ENCODE data around the gene VAV2. TPM values are rescaled to one million over a fixed set of nuclear protein-coding genes. Genes with fewer than 3 reads are reported as not detected.

VAV2 gene
- total and polyA plus RNA-seq, 7 donors, result 3.8 to 23.3 (median 7.2) TPM

GRCh38 chr9:133731876-133732638, 260.1 kb downstream of the VAV2 start:
- no peaks in the 10 kb centered on the region for H3K9me3 ChIP-seq
- 75 to 82% methylated on average over 30 of the region's 30 CpGs for WGBS, 2 donors
- H3K4me3 ChIP-seq, result no peak overlapping the region
- peaks cover 0 to under 1% (median 0%) of the 10 kb centered on the region in 4 donors for H3K4me1 ChIP-seq
- no peaks in the 10 kb centered on the region for H3K36me3 ChIP-seq
- intact Hi-C loops (cut with DNase I), result loop anchor here (10.0 kb wide), 1 partner anchor 317 kb away; the partner anchor contains the start of gene REXO4
- DNase-seq, result peak; percentile 51
- no peaks in the 10 kb centered on the region for H3K27me3 ChIP-seq
- H3K27ac ChIP-seq, result no peak overlapping the region
- no peak for TF ChIP-seq POLR2AphosphoS5 (IDR thresholded peaks at IDR 0.05)
- TF ChIP-seq EP300 (IDR thresholded peaks at IDR 0.05), result no peak

- no peaks in the 10 kb centered on the region for H3K36me3 ChIP-seq
- no peak overlapping the region for H3K27ac ChIP-seq
- 86 to 92% methylated on average over 27 of the region's 27 CpGs for WGBS, 2 donors
- H3K4me3 ChIP-seq, result no peak overlapping the region
- intact Hi-C loops (cut with DNase I), result loop anchor here (10.0 kb wide), 1 partner anchor 316 kb away; the partner anchor contains the start of gene REXO4
- no peaks in the 10 kb centered on the region for H3K9me3 ChIP-seq
- no peaks in the 10 kb centered on the region for H3K27me3 ChIP-seq
- DNase-seq, result peak; percentile 42
- no peak for TF ChIP-seq CTCF (IDR thresholded peaks at IDR 0.05)
- TF ChIP-seq POLR2A (IDR thresholded peaks at IDR 0.05), result no peak
- TF ChIP-seq EP300 (IDR thresholded peaks at IDR 0.05), result no peak
- TF ChIP-seq POLR2AphosphoS5 (IDR thresholded peaks at IDR 0.05), result no peak
- H3K4me1 ChIP-seq, result no peaks in the 10 kb centered on the region
These were observed 261.0 kb downstream of the VAV2 start for GRCh38 chr9:133730994-133731715.

- intact Hi-C loops (cut with DNase I), result loop anchor here (10.0 kb wide), 1 partner anchor 315 kb away; the partner anchor contains the start of gene REXO4
- DNase-seq, result peak; percentile 57
- H3K4me1 ChIP-seq, result no peaks in the 10 kb centered on the region
- TF ChIP-seq POLR2AphosphoS5 (IDR thresholded peaks at IDR 0.05) (no peak), POLR2A (IDR thresholded peaks at IDR 0.05) (no peak), EP300 (IDR thresholded peaks at IDR 0.05) (no peak), CTCF (IDR thresholded peaks at IDR 0.05) (no peak)
- no peaks in the 10 kb centered on the region for H3K36me3 ChIP-seq
- H3K9me3 ChIP-seq, result no peaks in the 10 kb centered on the region
- no peaks in the 10 kb centered on the region for H3K27me3 ChIP-seq
- WGBS, 2 donors, result 74 to 88% methylated on average over 19 of the region's 19 CpGs
- no peak overlapping the region for H3K27ac ChIP-seq
- no peak overlapping the region for H3K4me3 ChIP-seq
These were observed 262.4 kb downstream of the VAV2 start for GRCh38 chr9:133729617-133730281.

- intact Hi-C loops (cut with DNase I), result no loop called here
These were observed 263.1 kb downstream of the VAV2 start for GRCh38 chr9:133728856-133729616.

More at GRCh38 chr9:133728856-133729616, 263.1 kb downstream of the VAV2 start:
- WGBS, 2 donors, result 67 to 80% methylated on average over 10 of the region's 10 CpGs
- H3K4me3 ChIP-seq, result no peak overlapping the region
- no peaks in the 10 kb centered on the region for H3K9me3 ChIP-seq
- TF ChIP-seq EP300 (IDR thresholded peaks at IDR 0.05) (no peak), POLR2AphosphoS5 (IDR thresholded peaks at IDR 0.05) (no peak), POLR2A (IDR thresholded peaks at IDR 0.05) (no peak), CTCF (IDR thresholded peaks at IDR 0.05) (no peak)
- no peak overlapping the region for H3K27ac ChIP-seq
- H3K27me3 ChIP-seq, result no peaks in the 10 kb centered on the region
- DNase-seq, result peak; percentile 46
- H3K36me3 ChIP-seq, result no peaks in the 10 kb centered on the region
- H3K4me1 ChIP-seq, result no peaks in the 10 kb centered on the region

Data from sigmoid colon (tissue), 7 donors.